ENCODE results near the gene KIF11. TPM values are rescaled to one million over a fixed set of nuclear protein-coding genes. Genes with fewer than 3 reads are reported as not detected.

The KIF11 gene
- total and polyA plus RNA-seq, 2 donors (not counting 3 experiments of a cell fraction or from before 2014, with no cell fraction given) = 7.3 to 42.6 TPM

- peaks cover 51% of the 10 kb centered on the region for H3K79me2 ChIP-seq (ENCODE audit: control insufficient read depth, insufficient read depth, low read length)
- no peaks in the 10 kb centered on the region for H3K9me1 ChIP-seq (replicated peaks; ENCODE audit: control insufficient read depth, extremely low read depth, insufficient read depth, low read length)
- H3K9ac ChIP-seq (replicated peaks; ENCODE audit: extremely low read depth, insufficient read depth, low read length) = peak overlapping the region; percentile 93
- ChIA-PET POLR2A (interaction anchor here (2.0 kb wide), 1 partner anchor 129 kb away, joined by 6 read pairs; no protein-coding TSS in a partner anchor), CTCF (interaction anchor here (1.1 to 5.6 kb wide), 5 partner anchors 10 to 150 kb away, joined by 3 to 61 read pairs (median 5); no protein-coding TSS in a partner anchor)
- no peaks in the 10 kb centered on the region for H4K20me1 ChIP-seq (replicated peaks; ENCODE audit: control insufficient read depth, extremely low read depth, insufficient read depth, low read length)
- intact Hi-C loops (cut with micrococcal nuclease) = no loop called here
- TF ChIP-seq JUN (IDR thresholded peaks at IDR 0.05; ENCODE audit: borderline replicate concordance, insufficient read depth, insufficient read length, low read depth) = no peak
- peak overlapping the region; percentile 100 for H3K4me2 ChIP-seq (ENCODE audit: insufficient read depth, low read length)
- no peaks in the 10 kb centered on the region for H3K27me3 ChIP-seq (ENCODE audit: control insufficient read depth in 2 of 2, insufficient read depth in 2 of 2, low read length in 2 of 2)
- dilution Hi-C loops (cut with MboI; ENCODE audit: extremely low pct_ligation_motif_present, low sequenced_read_pairs) = no loop called here
- BruUV-seq (replicated peaks) = no TSS peak
- no peaks in the 10 kb centered on the region for H3K9me3 ChIP-seq (replicated peaks; ENCODE audit: control insufficient read depth, insufficient read depth, low read length)
- H3K27ac ChIP-seq (ENCODE audit: insufficient read depth, low read depth, low read length) = no peak overlapping the region
- DNase-seq (ENCODE audit: low read depth, low spot score) (peak; percentile 4), FAIRE-seq (no peak)
- H3K4me3 ChIP-seq (replicated peaks in 1 of 3; ENCODE audit: insufficient read depth in 1 of 3, low read depth in 1 of 3, low read length in 3 of 3) = peak overlapping the region; percentile 15 to 91 (median 48)
- peaks cover 2 to 29% of the 10 kb centered on the region in 2 experiments for H3K36me3 ChIP-seq (ENCODE audit: control insufficient read depth in 2 of 2, extremely low read depth in 1 of 2, insufficient read depth in 2 of 2, low read length in 2 of 2)
- no peak overlapping the region for H2AFZ ChIP-seq (ENCODE audit: low read depth, low read length)
- peaks cover 56% of the 10 kb centered on the region for H3K4me1 ChIP-seq (ENCODE audit: control insufficient read depth, extremely low read depth, insufficient read depth, low read length)
Observed at GRCh38 chr10:92693534-92693893, 100.6 kb downstream of the KIF11 start.

DNA sequence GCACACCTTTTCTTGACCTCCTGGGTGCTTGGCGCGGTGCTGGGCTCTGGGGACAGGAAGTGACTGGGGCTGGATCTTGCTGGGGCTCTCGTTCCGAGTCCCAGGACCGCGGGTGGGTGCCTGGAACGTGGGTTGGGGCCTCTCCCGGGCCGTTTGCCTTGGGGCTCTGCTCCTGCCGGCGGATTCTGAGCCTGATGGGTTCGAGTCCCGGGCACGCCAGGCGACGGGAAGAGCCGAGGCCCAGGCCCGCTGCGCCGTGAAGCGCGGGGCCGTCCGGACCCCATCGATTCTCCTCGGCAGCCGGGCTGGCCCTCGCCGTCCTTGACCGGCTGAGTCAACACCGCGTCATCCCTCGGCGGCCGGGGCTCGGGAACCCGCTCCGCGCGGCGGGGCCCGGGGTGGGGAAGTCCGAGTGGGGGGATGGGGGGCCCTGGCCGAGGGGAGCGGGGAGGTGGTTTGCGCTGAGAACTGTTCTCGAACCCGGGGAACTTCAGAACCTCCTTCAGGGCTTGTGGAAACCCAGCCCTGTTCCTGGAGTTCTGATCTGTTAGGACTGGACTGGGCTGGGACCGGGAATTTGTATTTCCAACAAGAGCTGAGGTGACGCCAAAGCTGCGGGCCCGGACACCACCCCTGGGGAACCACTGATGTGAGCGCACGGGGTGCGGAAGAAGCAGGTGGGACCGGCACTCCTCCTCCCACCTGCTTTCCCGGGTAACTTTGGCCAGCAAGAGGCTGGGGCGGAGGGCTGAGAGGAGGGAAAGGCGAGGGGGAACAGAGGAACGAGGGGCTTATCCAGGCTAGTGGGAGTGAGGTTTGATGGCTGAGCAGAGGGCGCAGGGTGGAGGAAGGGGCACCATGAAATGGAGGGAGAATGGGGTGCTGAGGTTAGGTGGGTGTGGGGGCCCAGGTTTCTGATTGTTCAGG lies 103.0 kb downstream of the KIF11 start:
- intact Hi-C loops (cut with micrococcal nuclease) = no loop called here
- BruUV-seq (replicated peaks) = no TSS peak
- no peaks in the 10 kb centered on the region for H3K9me3 ChIP-seq (replicated peaks; ENCODE audit: control insufficient read depth, insufficient read depth, low read length)
- no peaks in the 10 kb centered on the region for H3K9me1 ChIP-seq (replicated peaks; ENCODE audit: control insufficient read depth, extremely low read depth, insufficient read depth, low read length)
- peaks cover 65% of the 10 kb centered on the region for H3K4me1 ChIP-seq (ENCODE audit: control insufficient read depth, extremely low read depth, insufficient read depth, low read length)
- POLR2A ChIA-PET = no interaction called here
- H3K79me2 ChIP-seq (ENCODE audit: control insufficient read depth, insufficient read depth, low read length) = peaks cover 38% of the 10 kb centered on the region
- FAIRE-seq (no peak), DNase-seq (ENCODE audit: low read depth, low spot score) (peak; percentile 51)
- CTCF ChIA-PET = interaction anchor here (0.6 to 1.0 kb wide), 3 partner anchors 55 to 126 kb away, joined by 3 read pairs; no protein-coding TSS in a partner anchor
- TF ChIP-seq, protein P1, sequence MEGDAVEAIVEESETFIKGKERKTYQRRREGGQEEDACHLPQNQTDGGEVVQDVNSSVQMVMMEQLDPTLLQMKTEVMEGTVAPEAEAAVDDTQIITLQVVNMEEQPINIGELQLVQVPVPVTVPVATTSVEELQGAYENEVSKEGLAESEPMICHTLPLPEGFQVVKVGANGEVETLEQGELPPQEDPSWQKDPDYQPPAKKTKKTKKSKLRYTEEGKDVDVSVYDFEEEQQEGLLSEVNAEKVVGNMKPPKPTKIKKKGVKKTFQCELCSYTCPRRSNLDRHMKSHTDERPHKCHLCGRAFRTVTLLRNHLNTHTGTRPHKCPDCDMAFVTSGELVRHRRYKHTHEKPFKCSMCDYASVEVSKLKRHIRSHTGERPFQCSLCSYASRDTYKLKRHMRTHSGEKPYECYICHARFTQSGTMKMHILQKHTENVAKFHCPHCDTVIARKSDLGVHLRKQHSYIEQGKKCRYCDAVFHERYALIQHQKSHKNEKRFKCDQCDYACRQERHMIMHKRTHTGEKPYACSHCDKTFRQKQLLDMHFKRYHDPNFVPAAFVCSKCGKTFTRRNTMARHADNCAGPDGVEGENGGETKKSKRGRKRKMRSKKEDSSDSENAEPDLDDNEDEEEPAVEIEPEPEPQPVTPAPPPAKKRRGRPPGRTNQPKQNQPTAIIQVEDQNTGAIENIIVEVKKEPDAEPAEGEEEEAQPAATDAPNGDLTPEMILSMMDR (IDR thresholded peaks at IDR 0.05; ENCODE audit: extremely low read depth in 1 of 2, insufficient read depth in 1 of 2, low read depth in 1 of 2, low read length in 2 of 2) = no peak
- no peak for TF ChIP-seq EZH2 (IDR thresholded peaks at IDR 0.05; ENCODE audit: borderline replicate concordance, low read depth, low read length, severe bottlenecking)
- no peak for TF ChIP-seq MYC (IDR thresholded peaks at IDR 0.05; ENCODE audit: low read depth, low read length)
- peak; percentile 52 for TF ChIP-seq POLR2AphosphoS5 (IDR thresholded peaks at IDR 0.05; ENCODE audit: insufficient read depth, low read depth, low read length)
- no peak for TF ChIP-seq POLR2A (IDR thresholded peaks at IDR 0.05; ENCODE audit: low read depth, low read length)
- TF ChIP-seq FOS (IDR thresholded peaks at IDR 0.05; ENCODE audit: borderline replicate concordance, insufficient read depth, low read length) = peak; percentile 37
- no peaks in the 10 kb centered on the region for H4K20me1 ChIP-seq (replicated peaks; ENCODE audit: control insufficient read depth, extremely low read depth, insufficient read depth, low read length)
- H3K27me3 ChIP-seq (ENCODE audit: control insufficient read depth in 2 of 2, insufficient read depth in 2 of 2, low read length in 2 of 2) = no peaks in the 10 kb centered on the region
- peak overlapping the region in 2 of 3 experiments; percentile 25 to 50 for H3K4me3 ChIP-seq (replicated peaks in 1 of 3; ENCODE audit: insufficient read depth in 1 of 3, low read depth in 1 of 3, low read length in 3 of 3)
- peaks cover 2 to 29% of the 10 kb centered on the region in 2 experiments for H3K36me3 ChIP-seq (ENCODE audit: control insufficient read depth in 2 of 2, extremely low read depth in 1 of 2, insufficient read depth in 2 of 2, low read length in 2 of 2)
- no peak overlapping the region for H2AFZ ChIP-seq (ENCODE audit: low read depth, low read length)
- peak overlapping the region; percentile 46 for H3K9ac ChIP-seq (replicated peaks; ENCODE audit: extremely low read depth, insufficient read depth, low read length)
- H3K27ac ChIP-seq (ENCODE audit: insufficient read depth, low read depth, low read length) = peak overlapping the region; percentile 71
- peak overlapping the region; percentile 100 for H3K4me2 ChIP-seq (ENCODE audit: insufficient read depth, low read length)
- dilution Hi-C loops (cut with MboI; ENCODE audit: extremely low pct_ligation_motif_present, low sequenced_read_pairs) = no loop called here

Data from endothelial cell of umbilical vein (primary cell).